Measurements from ENCODE around the gene ZBED4. TPM values are rescaled to one million over a fixed set of nuclear protein-coding genes. Genes with fewer than 3 reads are reported as not detected.

The ZBED4 gene
- total and polyA plus RNA-seq, 2 of the 13 experiments (the other 11 are each of a cell fraction or from before 2014, with no cell fraction given): 5.4 to 9.6 TPM

DNA sequence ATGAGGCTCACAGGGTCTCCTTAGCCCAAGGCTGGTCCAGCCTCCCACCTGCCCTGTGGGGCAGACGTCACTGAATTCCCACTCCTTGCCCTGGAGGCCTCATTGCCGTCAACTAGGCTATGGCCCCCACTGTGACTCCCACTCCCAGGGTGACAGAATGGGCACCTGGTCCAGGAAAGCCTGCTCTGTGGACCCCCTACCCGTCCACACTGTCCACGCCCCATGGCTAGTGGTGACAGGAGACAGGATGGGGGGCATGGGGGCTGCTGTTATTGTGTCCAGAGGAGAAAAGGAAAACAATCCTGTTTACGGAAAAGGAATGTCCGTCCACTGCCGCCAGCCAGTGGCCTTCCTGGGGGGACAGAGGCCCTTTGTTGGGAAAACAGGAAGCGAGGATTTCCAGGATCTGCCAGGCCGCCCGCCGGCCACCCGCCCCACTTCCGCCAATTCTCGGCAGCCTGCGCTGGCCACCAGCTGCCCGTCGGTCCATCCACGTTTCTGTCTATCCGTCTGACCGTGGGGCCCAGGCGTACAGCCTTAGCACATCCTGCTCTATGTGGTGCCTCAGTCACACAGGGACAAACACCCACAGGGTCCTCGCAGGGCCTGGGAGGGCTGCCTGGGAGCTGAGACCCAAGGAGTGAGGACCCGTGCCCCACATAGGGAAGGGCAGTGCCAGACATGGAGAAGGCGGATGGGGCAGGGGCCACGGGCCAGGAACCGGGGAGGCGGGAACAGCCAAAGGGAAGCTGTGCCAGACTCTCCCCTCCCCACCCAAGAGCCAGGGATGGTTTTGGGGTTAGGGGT, 84.3 kb downstream of the ZBED4 start (continued):
- no peak for TF ChIP-seq ZNF629 (CRISPR knock-in tag; conservative IDR thresholded peaks at IDR 0.05)
- TF ChIP-seq, protein P1, sequence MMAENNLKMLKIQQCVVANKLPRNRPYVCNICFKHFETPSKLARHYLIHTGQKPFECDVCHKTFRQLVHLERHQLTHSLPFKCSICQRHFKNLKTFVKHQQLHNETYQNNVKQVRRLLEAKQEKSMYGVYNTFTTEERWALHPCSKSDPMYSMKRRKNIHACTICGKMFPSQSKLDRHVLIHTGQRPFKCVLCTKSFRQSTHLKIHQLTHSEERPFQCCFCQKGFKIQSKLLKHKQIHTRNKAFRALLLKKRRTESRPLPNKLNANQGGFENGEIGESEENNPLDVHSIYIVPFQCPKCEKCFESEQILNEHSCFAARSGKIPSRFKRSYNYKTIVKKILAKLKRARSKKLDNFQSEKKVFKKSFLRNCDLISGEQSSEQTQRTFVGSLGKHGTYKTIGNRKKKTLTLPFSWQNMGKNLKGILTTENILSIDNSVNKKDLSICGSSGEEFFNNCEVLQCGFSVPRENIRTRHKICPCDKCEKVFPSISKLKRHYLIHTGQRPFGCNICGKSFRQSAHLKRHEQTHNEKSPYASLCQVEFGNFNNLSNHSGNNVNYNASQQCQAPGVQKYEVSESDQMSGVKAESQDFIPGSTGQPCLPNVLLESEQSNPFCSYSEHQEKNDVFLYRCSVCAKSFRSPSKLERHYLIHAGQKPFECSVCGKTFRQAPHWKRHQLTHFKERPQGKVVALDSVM (CRISPR knock-in tag; IDR thresholded peaks at IDR 0.05): no peak; the same call in 1 of the 2 replicates
- peak; percentile 6; the same call in 1 of the 2 replicates for TF ChIP-seq ZNF451 (CRISPR knock-in tag; IDR thresholded peaks at IDR 0.05)
- peak; percentile 63 for TF ChIP-seq PPARG (CRISPR knock-in tag; conservative IDR thresholded peaks at IDR 0.05)
- peak; percentile 96; the same call in 1 of the 2 replicates for TF ChIP-seq ZBTB3 (CRISPR knock-in tag; IDR thresholded peaks at IDR 0.05; ENCODE audit: borderline replicate concordance, low read depth)
- TF ChIP-seq RBM22 (optimal IDR thresholded peaks at IDR 0.05; ENCODE audit: low read length): no peak
- TF ChIP-seq, protein P2, sequence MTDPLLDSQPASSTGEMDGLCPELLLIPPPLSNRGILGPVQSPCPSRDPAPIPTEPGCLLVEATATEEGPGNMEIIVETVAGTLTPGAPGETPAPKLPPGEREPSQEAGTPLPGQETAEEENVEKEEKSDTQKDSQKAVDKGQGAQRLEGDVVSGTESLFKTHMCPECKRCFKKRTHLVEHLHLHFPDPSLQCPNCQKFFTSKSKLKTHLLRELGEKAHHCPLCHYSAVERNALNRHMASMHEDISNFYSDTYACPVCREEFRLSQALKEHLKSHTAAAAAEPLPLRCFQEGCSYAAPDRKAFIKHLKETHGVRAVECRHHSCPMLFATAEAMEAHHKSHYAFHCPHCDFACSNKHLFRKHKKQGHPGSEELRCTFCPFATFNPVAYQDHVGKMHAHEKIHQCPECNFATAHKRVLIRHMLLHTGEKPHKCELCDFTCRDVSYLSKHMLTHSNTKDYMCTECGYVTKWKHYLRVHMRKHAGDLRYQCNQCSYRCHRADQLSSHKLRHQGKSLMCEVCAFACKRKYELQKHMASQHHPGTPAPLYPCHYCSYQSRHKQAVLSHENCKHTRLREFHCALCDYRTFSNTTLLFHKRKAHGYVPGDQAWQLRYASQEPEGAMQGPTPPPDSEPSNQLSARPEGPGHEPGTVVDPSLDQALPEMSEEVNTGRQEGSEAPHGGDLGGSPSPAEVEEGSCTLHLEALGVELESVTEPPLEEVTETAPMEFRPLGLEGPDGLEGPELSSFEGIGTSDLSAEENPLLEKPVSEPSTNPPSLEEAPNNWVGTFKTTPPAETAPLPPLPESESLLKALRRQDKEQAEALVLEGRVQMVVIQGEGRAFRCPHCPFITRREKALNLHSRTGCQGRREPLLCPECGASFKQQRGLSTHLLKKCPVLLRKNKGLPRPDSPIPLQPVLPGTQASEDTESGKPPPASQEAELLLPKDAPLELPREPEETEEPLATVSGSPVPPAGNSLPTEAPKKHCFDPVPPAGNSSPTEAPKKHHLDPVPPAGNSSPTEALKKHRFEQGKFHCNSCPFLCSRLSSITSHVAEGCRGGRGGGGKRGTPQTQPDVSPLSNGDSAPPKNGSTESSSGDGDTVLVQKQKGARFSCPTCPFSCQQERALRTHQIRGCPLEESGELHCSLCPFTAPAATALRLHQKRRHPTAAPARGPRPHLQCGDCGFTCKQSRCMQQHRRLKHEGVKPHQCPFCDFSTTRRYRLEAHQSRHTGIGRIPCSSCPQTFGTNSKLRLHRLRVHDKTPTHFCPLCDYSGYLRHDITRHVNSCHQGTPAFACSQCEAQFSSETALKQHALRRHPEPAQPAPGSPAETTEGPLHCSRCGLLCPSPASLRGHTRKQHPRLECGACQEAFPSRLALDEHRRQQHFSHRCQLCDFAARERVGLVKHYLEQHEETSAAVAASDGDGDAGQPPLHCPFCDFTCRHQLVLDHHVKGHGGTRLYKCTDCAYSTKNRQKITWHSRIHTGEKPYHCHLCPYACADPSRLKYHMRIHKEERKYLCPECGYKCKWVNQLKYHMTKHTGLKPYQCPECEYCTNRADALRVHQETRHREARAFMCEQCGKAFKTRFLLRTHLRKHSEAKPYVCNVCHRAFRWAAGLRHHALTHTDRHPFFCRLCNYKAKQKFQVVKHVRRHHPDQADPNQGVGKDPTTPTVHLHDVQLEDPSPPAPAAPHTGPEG (CRISPR knock-in tag; IDR thresholded peaks at IDR 0.05): peak; percentile 62; the same call in 1 of the 2 replicates
- TF ChIP-seq KLF9 (CRISPR knock-in tag; IDR thresholded peaks at IDR 0.05; ENCODE audit: low read depth): 0 out of 2 replicates have a peak, but pooled peaks have one; percentile 67
- TF ChIP-seq NCOA2 (CRISPR knock-in tag; IDR thresholded peaks at IDR 0.05): peak; percentile 88
- TF ChIP-seq RARA (CRISPR knock-in tag; IDR thresholded peaks at IDR 0.05): peak; percentile 92
- no peak for TF ChIP-seq FOXA1 (IDR thresholded peaks at IDR 0.05)
- peak; percentile 29; the same call in 1 of the 2 replicates for TF ChIP-seq FOXA1 (CRISPR knock-in tag; IDR thresholded peaks at IDR 0.05)
- no peak for TF ChIP-seq NRL (CRISPR knock-in tag; IDR thresholded peaks at IDR 0.05; ENCODE audit: borderline replicate concordance)
- TF ChIP-seq HNRNPL (IDR thresholded peaks at IDR 0.05; ENCODE audit: low read depth, low read length): peak; percentile 81
- TF ChIP-seq, protein P3, sequence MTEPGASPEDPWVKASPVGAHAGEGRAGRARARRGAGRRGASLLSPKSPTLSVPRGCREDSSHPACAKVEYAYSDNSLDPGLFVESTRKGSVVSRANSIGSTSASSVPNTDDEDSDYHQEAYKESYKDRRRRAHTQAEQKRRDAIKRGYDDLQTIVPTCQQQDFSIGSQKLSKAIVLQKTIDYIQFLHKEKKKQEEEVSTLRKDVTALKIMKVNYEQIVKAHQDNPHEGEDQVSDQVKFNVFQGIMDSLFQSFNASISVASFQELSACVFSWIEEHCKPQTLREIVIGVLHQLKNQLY (CRISPR knock-in tag; IDR thresholded peaks at IDR 0.05): 0 out of 2 replicates have a peak, but pooled peaks have one; percentile 28
- peak; percentile 88 for TF ChIP-seq SAP130 (CRISPR knock-in tag; IDR thresholded peaks at IDR 0.05; ENCODE audit: low read depth)
- TF ChIP-seq ZNF891 (CRISPR knock-in tag; IDR thresholded peaks at IDR 0.05): no peak
- TF ChIP-seq, protein P4, sequence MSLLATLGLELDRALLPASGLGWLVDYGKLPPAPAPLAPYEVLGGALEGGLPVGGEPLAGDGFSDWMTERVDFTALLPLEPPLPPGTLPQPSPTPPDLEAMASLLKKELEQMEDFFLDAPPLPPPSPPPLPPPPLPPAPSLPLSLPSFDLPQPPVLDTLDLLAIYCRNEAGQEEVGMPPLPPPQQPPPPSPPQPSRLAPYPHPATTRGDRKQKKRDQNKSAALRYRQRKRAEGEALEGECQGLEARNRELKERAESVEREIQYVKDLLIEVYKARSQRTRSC (CRISPR knock-in tag; IDR thresholded peaks at IDR 0.05; ENCODE audit: low read depth): no peak
- TF ChIP-seq SNAI1 (CRISPR knock-in tag; IDR thresholded peaks at IDR 0.05; ENCODE audit: borderline replicate concordance): 0 out of 2 replicates have a peak, but pooled peaks have one; percentile 20
- peak; percentile 57; the same call in 1 of the 2 replicates for TF ChIP-seq ZNF350 (CRISPR knock-in tag; IDR thresholded peaks at IDR 0.05; ENCODE audit: borderline replicate concordance, low read depth)

All from HepG2 (cell line).